Mesothelial cell of epicardium (in vitro differentiated cells): ENCODE results near the gene IL1R2. TPM values are rescaled to one million over a fixed set of nuclear protein-coding genes. Genes with fewer than 3 reads are reported as not detected.

ENCODE experiments used
- DNase-seq, 2 experiments: peaks; one replicate each; pipeline ENCODE4 v3.0.0; 2021; ENCODE audit warnings: low spot score in 2 of 2; ENCODE audit not compliant: unreplicated experiment in 2 of 2
- H3K27ac Mint-ChIP-seq: 2 replicates; pipeline ENCODE4 v1.8.0; 2021; ENCODE audit warnings: mixed read lengths
- H3K27me3 Mint-ChIP-seq: 2 replicates; pipeline ENCODE4 v1.8.0; 2021; ENCODE audit warnings: low read depth, mixed read lengths
- H3K36me3 Mint-ChIP-seq: 2 replicates; pipeline ENCODE4 v1.8.0; 2021; ENCODE audit warnings: mixed read lengths
- H3K4me1 Mint-ChIP-seq: 2 replicates; pipeline ENCODE4 v1.8.0; 2021; ENCODE audit warnings: mixed read lengths
- H3K4me3 Mint-ChIP-seq: 2 replicates; pipeline ENCODE4 v1.8.0; 2021; ENCODE audit warnings: mild to moderate bottlenecking, moderate library complexity, mixed read lengths
- H3K9me3 Mint-ChIP-seq: 2 replicates; pipeline ENCODE4 v1.8.0; 2021; ENCODE audit warnings: mixed read lengths
- CTCF ChIP-seq: fragments of 200-600 bp; sonication (generic); IDR thresholded peaks from one replicate; pipeline ENCODE4 v1.5.0; 2021; ENCODE audit warnings: antibody characterized with exemption; ENCODE audit not compliant: unreplicated experiment
- total RNA-seq: library from RNA; stranded (reverse); gene quantifications from 3 replicates; pipeline ENCODE4 v1.2.1, GENCODE V29; 2021

IL1R2 gene
- total RNA-seq, 1 donor from 2014 or later: not detected

- no peaks in the 10 kb centered on the region for H3K27me3 Mint-ChIP-seq
- H3K27ac Mint-ChIP-seq: no peak overlapping the region
- no peak for DNase-seq
- H3K4me1 Mint-ChIP-seq: peaks cover 16% of the 10 kb centered on the region
- H3K4me3 Mint-ChIP-seq: no peak overlapping the region
- H3K36me3 Mint-ChIP-seq: peaks cover 1% of the 10 kb centered on the region
- TF ChIP-seq CTCF: no peak
- peaks cover 4% of the 10 kb centered on the region for H3K9me3 Mint-ChIP-seq
Measured at GRCh38 chr2:102032368-102033030, 40.7 kb downstream of the IL1R2 start.

GRCh38 chr2:102033031-102033749 lies 41.4 kb downstream of the IL1R2 start:
- Mint-ChIP-seq H3K36me3 (peaks cover 1% of the 10 kb centered on the region), H3K4me3 (no peak overlapping the region), H3K27me3 (no peaks in the 10 kb centered on the region), H3K27ac (peak overlapping the region; percentile 75), H3K4me1 (peaks cover 11% of the 10 kb centered on the region), H3K9me3 (peaks cover 4% of the 10 kb centered on the region)
- DNase-seq: no peak
- no peak for TF ChIP-seq CTCF

GRCh38 chr2:102033750-102034682 lies 42.3 kb downstream of the IL1R2 start:
- Mint-ChIP-seq H3K27me3 (no peaks in the 10 kb centered on the region), H3K27ac (peak overlapping the region; percentile 75), H3K4me3 (no peak overlapping the region), H3K9me3 (peaks cover 4% of the 10 kb centered on the region), H3K36me3 (peaks cover 1% of the 10 kb centered on the region), H3K4me1 (peaks cover 11% of the 10 kb centered on the region)
- no peak for DNase-seq
- no peak for TF ChIP-seq CTCF

GRCh38 chr2:102034683-102035548 lies 43.2 kb downstream of the IL1R2 start:
- H3K27me3 Mint-ChIP-seq: no peaks in the 10 kb centered on the region
- H3K4me3 Mint-ChIP-seq: no peak overlapping the region
- H3K27ac Mint-ChIP-seq: no peak overlapping the region
- TF ChIP-seq CTCF: no peak
- no peak for DNase-seq
- H3K9me3 Mint-ChIP-seq: peaks cover 9% of the 10 kb centered on the region
- no peaks in the 10 kb centered on the region for H3K36me3 Mint-ChIP-seq
- peaks cover 11% of the 10 kb centered on the region for H3K4me1 Mint-ChIP-seq

- H3K27me3 Mint-ChIP-seq: no peaks in the 10 kb centered on the region
- no peaks in the 10 kb centered on the region for H3K36me3 Mint-ChIP-seq
- no peak for TF ChIP-seq CTCF
- H3K4me1 Mint-ChIP-seq: peaks cover 10% of the 10 kb centered on the region
- H3K4me3 Mint-ChIP-seq: no peak overlapping the region
- H3K27ac Mint-ChIP-seq: no peak overlapping the region
- H3K9me3 Mint-ChIP-seq: peaks cover 12% of the 10 kb centered on the region
- DNase-seq: no peak
Measured at GRCh38 chr2:102037681-102038080, 45.9 kb downstream of the IL1R2 start.
